NOMO-1 (cell line): Measurements from ENCODE around the gene SEMA4D.

ENCODE experiments used
- DNase-seq, 2 experiments: peaks; one replicate each; lab custom pipeline; 2025; ENCODE audit not compliant: unreplicated experiment in 2 of 2; lab: John Stamatoyannopoulos, UW

SEMA4D gene

DNA sequence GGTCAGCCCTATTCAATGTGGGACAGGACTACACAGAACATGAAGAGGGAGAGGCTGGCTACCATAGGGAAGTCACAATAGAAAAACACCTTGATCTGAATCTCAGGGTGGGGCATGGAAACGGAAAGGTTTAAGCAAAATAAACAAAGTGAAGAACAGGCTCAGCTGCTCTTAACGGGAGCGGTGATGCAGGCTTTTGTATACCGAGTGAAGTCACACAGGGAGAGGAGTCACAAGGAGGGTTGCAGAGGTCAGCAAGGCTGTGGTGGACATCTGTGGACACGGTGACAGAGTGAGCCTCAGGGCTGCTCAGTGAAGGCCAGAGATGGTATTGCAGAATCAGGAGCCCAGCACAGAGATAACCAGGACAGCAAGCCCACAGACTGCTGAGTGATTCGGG is 30.6 kb upstream of the SEMA4D start:
- no peak for DNase-seq

DNA sequence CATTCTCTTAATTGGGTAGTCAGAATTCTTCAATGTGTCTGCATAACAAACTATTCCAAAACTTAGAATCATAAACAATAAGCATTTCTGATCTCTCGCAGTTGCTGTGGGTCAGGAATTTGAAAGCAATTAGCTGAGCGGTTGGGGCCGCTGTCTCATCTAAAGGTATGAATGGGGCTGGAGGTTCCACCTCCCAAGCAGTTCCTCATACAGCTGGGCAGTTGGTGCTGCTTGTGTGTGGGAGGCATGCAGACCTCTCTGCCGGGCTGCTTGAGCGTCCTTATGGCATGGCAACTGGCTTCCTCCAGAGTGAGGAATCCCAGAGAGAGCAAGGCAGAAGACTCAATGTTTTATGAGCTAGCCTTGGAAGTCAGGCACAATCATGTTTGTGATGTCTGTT is 30.2 kb upstream of the SEMA4D start:
- DNase-seq = no peak

- peak; percentile 66 to 71 for DNase-seq
Measured at GRCh38 chr9:89527084-89527483, 29.2 kb upstream of the SEMA4D start.

- no peak for DNase-seq
Measured at GRCh38 chr9:89526667-89527066, 28.8 kb upstream of the SEMA4D start.

DNA sequence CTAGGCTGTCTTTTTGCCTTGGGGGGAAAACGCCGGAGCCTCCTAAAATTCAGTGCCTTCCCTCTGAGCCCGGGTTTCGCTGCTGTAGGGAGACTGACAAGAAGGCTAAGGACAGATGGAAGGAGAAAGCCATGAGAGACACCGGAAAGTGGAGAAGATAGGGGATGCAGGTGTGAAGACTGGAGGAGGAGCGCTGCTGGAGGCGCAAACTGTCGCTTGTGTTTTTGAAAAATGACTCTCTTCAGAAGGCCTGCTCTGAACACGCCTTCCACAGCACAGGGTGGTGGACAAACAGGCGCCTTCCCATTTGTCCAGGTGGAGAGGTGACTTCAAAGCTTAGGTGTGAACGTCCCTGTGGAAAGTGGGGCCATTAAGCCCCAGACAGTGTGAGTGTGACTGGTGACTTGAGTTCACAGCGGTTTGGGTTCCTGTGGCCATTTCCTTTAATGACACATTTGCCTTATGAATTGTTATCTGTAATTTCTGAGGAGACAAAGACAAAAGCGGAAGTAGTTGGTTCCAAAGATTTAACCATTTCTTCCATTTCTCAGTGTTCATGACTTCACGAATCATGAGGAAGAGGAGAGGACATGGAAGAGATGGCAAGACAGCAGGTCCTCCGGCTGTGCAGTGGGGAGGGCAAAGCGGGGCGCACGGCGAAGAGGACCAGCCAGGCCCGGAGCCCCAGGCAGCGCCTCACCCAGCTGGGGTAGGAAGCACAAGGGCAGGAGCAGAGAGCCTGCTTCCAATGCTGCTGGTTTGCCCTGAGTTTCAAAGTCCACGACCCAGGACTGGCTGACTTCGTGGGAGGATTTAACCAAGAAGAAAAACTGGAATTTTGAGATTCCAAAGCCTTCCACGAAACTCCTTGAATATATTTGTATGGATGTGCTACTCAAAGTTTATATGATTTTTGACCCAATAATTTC is 27.8 kb upstream of the SEMA4D start:
- peak in 1 of 2 experiments; percentile 67 for DNase-seq

GRCh38 chr9:89524963-89525362 is 27.1 kb upstream of the SEMA4D start:
- no peak for DNase-seq

- no peak for DNase-seq
Measured at GRCh38 chr9:89523948-89524347, 26.0 kb upstream of the SEMA4D start.

GRCh38 chr9:89522959-89523285 is 25.0 kb upstream of the SEMA4D start:
- no peak for DNase-seq

- DNase-seq = peak; percentile 72 to 77
Measured at GRCh38 chr9:89522261-89522958, 24.5 kb upstream of the SEMA4D start.

GRCh38 chr9:89519366-89519805 is 21.5 kb upstream of the SEMA4D start:
- no peak for DNase-seq

GRCh38 chr9:89518466-89519365 is 20.8 kb upstream of the SEMA4D start:
- DNase-seq = no peak

- no peak for DNase-seq
Measured at GRCh38 chr9:89515416-89515815, 17.5 kb upstream of the SEMA4D start.

DNA sequence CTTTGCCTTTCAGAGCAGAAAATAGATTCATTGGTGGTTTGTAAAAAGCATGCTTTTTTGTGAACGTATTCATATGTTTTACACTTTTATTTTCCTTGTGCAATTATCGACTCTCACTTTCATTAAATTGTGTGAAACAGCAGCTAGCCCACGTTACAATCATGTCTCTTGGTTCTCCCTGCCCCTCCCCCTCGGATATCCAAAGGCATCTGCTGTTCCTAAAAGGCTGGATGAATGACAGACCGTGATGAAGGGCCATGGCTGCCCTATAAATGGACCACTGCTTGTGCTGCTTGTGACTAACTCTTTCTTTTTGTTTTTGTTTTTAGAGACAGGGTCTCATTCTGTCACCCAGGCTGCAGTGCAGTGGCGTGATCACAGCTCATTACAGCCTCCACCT is 17.0 kb upstream of the SEMA4D start:
- no peak for DNase-seq

DNA sequence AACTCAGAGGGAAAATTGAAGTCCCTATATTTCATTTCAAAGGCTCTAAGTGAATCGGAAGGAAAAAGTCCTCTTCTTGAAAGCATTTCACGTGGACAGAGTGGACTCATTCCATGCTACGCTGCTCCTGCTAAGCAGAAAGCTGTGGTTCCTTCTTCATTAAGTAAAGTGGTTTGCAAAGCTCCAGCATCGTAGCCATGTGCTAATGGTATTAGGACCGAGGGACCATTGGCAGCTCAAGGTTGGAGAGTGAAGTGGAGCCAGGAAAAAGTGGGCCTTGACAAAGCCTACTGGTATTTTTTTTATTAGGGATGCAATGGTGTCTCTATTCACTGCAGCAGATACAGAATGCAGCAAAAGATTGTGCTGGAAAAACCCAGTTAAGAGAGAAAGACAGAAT is 16.4 kb upstream of the SEMA4D start:
- no peak for DNase-seq

DNA sequence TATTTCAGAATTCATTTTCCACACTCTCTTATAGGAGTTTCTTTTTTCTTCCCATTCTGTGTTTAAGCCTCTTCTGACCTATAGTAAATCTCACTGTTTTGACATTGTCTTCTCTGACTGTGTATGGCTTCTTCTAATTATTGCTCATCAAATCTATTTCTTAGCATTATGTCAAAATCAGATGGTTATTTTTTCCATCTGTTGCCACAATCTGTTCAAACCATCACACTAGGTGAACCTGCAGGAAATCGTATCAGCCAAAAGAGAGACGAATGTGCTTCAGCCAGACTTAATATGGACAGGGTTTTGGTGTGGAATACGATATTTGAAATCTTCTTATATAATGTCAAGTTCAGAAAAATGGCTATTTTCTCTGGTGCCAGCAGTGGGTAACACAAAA is 15.9 kb upstream of the SEMA4D start:
- DNase-seq = no peak

- DNase-seq = no peak
Measured at GRCh38 chr9:89512382-89512781, 14.5 kb upstream of the SEMA4D start.

- peak in 1 of 2 experiments; percentile 44 for DNase-seq
Measured at GRCh38 chr9:89508951-89509615, 11.2 kb upstream of the SEMA4D start.

DNA sequence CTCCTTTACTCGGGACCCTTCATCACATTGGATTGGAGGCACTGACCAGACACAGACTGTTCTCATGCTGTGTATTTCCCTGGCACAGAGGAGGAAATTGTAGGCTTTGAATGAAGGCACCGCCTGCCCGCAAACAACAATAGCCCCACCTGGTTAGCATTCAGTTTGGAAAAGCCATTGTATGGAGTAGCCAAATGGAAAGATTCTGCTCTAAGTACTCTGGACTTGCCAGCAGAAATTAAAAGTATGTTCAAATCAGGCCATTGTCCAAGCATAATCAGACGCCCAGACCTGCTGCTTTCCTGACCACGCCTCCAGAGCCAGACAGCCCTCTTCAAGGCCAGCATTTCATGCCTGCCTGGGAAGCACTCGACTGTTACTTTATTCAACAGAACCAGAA is 8.0 kb upstream of the SEMA4D start:
- no peak for DNase-seq

GRCh38 chr9:89505048-89505447 is 7.1 kb upstream of the SEMA4D start:
- no peak for DNase-seq

DNA sequence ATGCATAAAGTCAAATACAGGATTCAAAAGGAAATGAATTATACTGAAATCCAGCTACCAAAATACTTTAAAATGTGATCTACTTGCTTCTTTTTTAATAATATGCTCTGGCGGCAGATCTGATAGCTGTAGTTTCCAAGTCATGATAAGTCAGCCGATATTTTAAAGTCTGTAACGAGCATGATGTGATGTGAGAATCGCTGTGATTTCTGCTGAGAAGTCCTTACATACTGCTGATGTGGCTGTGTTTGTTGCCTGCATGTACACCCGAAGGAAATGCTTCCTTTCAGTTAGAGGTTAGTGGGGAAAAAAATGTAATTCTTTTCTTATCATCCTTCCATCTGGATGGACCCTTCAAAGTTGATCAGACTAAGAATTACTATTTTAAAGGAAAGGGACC is 4.8 kb upstream of the SEMA4D start:
- no peak for DNase-seq
